A673 (cell line): Measurements from ENCODE around the gene HNRNPA2B1.

ENCODE experiments used
- CTCF ChIP-seq: fragments of 300-800, 200-600 bp; sonication (generic); conservative IDR thresholded peaks from 2 replicates; pipeline ENCODE4 v1.5.1; 2017; ENCODE audit warnings: low read depth, mild to moderate bottlenecking, antibody characterized with exemption, low read length, moderate library complexity, mixed read lengths
- EZH2 ChIP-seq: fragments of 200-600 bp; sonication (generic); IDR thresholded peaks from 2 replicates; pipeline ENCODE4 v1.6.1; 2017; ENCODE audit warnings: borderline replicate concordance, low read depth, mild to moderate bottlenecking, mixed read lengths, antibody characterized with exemption, low read length; ENCODE audit not compliant: poor library complexity, severe bottlenecking

- no peak for TF ChIP-seq CTCF
- no peak for TF ChIP-seq EZH2
Observed at GRCh38 chr7:26151096-26151495, 49.5 kb downstream of the HNRNPA2B1 start.
